SH-SY5Y (cell line): Measurements from ENCODE around the gene RAB6A.

ENCODE experiments used
- GATA2 ChIP-seq: IDR thresholded peaks from 2 replicates; pipeline ENCODE4 v1.6.1; 2011; ENCODE audit warnings: mild to moderate bottlenecking, low read depth, low read length
- GATA3 ChIP-seq: IDR thresholded peaks from 2 replicates; pipeline ENCODE4 v1.6.1; 2011; ENCODE audit warnings: low read depth, mild to moderate bottlenecking, low read length, moderate library complexity

GRCh38 chr11:73728000-73728399 is 32.9 kb downstream of the RAB6A start:
- TF ChIP-seq GATA2 (no peak), GATA3 (no peak)
